Measurements from ENCODE around the gene CCDC97.
"Not testable (repeated sequence)": the region's sequence is repeated elsewhere in the genome, so short reads cannot be mapped to it uniquely, and the experiment has no call there.

Gene CCDC97

DNA sequence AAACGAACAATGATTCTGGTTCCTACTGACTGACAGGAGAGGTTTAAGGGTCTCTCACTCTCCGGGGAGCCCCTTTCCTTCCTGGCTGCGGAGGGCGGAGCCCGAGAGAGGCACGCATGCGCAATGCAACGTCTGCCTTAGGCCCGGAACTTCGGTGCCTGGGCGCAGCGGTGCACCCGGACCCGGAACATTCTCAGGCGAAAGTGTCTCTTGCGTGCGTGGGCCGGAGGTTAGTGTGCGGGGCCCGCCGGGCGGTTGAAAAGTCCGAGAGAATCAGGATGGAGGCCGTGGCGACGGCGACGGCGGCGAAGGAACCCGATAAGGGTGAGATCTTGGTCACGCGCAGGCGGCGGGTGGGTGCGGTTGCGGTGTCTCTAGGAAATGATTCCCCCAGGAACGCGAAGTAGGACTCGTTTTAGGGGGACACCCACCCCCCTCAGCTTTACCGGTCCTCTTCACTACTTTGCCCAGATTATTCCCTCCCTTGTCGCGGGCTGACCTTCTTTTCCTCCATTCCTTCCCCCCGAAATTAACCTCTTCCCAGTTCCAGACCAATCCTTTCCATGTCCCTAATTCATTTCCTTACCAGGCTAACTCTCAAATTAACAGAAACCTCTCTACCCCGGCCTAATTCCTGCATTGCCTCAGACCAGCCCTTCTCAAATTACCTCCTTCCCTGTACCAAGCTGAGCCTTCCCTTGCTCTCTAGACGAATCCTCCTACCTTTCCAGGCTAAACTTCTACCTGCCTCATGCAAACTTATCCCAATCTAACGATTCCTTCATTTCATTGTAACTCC lies at the start of gene CCDC97:
Gene CCDC97 (plus strand): TSS at position 140 of the 799 bp plus-strand sequence. CDS start 139 bp downstream, at position 279.
- DNase-seq, result peak in 1 of 2 experiments; percentile 39

- no peak for DNase-seq
These were observed 48.3 kb upstream of the CCDC97 start for GRCh38 chr19:41261474-41262190.

- DNase-seq, result peak; percentile 57 to 61
These were observed 46.7 kb upstream of the CCDC97 start for GRCh38 chr19:41263042-41263849.

DNA sequence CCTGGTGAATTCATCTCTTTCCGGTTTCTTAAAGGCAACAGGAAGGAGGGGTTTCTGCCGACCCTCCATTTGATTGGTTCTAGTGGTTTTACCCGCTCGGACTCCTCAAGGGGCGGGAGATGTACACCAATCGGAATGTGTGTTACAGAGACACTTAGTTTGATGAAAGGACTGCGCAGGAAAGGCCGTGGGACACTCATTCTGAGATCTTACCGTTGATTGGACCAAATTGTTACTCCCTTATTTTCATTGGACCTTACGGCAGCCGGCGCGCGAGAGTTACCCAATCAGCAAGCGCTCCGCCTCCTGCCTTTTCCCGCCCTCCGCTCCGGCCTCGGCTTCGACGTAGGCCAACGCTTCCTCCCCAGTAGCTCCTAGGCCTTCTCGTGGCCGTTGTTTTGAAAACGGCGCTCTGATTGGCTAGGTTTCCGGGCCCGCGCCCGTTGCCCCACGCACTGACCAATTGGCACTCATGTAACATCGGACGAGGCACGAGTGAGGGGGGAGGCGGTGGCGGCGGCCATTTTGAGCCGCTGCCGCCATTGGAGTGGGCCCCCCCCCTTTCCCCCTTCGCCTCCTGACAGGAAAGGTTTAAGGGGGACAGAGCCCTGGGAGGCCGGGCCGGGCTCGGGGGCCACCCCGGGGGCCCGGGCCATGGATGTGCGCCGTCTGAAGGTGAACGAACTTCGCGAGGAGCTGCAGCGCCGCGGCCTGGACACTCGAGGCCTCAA lies 46.0 kb upstream of the CCDC97 start, which contains the start of gene HNRNPUL1:
Gene HNRNPUL1 (plus strand): TSS at position 523 of the 731 bp plus-strand sequence. CDS start 132 bp downstream, at position 655.
- peak; percentile 95 to 99 for DNase-seq

- no peak for DNase-seq
These were observed 45.2 kb upstream of the CCDC97 start for GRCh38 chr19:41264581-41265394.

DNA sequence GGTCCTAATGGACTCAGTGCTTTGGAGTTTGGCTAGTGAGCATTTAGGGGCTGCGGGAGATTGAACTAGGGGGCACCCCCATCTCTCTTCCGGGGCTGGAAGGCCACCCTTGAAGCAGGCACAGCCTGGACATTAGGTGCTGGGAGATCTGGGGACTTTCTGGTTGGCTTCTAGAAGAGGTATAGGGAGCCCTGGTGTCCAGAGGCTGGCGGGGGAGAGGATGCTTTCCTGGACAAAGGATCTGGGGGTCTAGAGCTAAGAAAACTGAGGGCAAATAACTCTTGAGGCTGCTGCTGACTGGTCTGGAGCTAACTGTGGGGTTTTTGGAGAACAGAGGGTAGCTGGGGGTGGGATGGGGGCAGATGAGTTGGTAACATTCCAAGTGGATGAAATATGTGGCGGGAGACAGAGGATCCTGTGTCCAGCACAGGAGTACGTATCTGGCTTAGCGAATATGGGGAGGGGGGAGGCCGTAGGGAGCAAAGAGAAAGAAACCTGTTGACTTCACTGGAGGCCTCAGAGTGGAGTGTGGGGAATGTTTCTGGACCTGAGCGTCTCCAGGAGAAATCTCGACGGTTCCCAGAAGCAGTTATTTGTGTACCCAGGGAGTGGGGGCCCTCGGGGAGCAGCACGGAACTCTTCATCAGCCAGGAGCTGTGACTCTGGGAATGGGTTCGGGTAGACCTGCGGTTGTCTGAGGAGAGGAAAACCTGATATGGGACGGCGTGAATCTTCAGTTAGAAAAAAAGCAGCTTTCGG lies 44.4 kb upstream of the CCDC97 start:
- DNase-seq, result no peak

DNA sequence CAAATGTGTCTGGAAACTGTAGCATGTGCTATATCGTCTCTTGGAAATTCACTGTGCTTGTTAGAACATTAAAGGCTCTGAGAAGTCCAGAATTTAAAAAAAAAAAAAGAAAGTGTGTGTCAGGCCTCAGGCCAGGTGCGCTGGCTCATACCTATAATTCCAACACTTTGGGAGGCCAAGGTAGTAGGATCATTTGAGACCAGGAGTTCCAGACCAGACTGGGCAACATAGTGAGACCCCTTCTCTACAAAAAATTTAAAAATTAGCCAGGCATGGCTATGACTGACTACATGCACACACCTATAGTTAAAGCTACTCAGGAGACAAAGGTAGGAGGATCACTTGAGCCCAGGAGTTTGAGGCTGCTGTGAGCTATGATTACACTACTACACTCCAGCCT lies 40.9 kb upstream of the CCDC97 start:
- no peak for DNase-seq

DNA sequence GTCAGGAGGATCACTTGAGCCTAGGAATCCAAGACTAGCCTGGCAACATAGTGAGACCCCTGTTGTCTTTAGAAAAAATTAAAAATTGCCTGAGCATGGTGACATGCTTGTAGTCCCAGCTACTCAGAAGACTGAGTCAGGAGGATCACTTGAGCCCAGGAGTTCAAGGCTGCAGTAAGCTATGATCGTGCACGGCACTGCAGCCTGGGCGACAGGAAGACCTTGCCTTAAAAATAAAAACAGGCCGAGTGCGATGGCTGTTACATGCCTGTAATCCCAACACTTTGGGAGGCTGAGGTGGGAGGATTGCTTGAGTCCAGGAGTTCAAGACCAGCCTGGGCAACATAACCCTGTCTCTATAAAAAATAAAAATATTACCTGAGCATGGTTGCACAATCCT lies 40.4 kb upstream of the CCDC97 start:
- no peak for DNase-seq

DNA sequence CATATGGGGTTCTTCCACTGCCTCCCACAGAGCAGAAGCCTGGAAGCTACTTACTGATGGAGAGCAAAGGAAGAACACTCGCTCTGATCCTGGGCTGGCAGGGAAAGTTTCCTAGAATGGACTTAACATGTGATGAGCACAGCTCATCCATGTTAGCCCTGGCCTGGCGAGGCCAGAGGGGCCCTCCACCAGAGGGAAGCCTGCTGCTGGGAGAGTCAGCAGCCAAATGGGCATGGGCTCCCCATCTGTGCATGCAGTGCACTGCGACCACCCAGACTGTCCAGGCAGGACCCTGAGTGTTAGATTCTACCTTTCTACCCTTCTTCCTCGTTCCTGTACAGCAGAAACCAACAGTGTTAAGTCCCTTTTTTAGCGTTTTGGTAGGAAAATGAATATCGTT lies 36.9 kb upstream of the CCDC97 start:
- DNase-seq, result no peak

- no peak for DNase-seq
These were observed 35.2 kb upstream of the CCDC97 start for GRCh38 chr19:41274802-41275201.

DNA sequence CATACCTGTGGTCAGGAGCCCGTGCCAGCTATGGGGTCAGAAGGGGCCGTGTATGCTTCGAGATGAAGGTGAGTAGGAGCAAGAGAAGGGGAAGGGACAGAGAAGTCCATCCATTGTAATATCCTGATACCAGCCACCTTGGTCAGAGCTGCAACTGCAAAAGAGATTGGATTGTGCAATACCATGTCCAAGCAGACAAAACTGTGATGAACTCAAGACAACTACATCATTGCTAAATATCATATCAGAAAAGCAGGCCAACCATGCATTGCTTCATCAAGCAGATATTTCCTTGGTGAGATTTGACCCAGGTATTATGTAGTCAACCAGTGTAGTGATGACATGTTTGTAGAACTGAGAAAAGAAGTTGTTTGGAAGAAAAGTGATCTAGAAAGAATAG lies 33.7 kb upstream of the CCDC97 start:
- DNase-seq, result no peak

- no peak for DNase-seq
These were observed 31.5 kb upstream of the CCDC97 start for GRCh38 chr19:41278478-41278877.

GRCh38 chr19:41288673-41289530 lies 21.1 kb upstream of the CCDC97 start:
- DNase-seq, result no peak

- not testable (repeated sequence) for DNase-seq
These were observed 20.2 kb upstream of the CCDC97 start for GRCh38 chr19:41289814-41290213.

GRCh38 chr19:41294393-41294792 lies 15.6 kb upstream of the CCDC97 start:
- DNase-seq, result no peak

- no peak for DNase-seq
These were observed 14.5 kb upstream of the CCDC97 start for GRCh38 chr19:41295499-41295898.

GRCh38 chr19:41296433-41296871 lies 13.5 kb upstream of the CCDC97 start:
- DNase-seq, result no peak

DNA sequence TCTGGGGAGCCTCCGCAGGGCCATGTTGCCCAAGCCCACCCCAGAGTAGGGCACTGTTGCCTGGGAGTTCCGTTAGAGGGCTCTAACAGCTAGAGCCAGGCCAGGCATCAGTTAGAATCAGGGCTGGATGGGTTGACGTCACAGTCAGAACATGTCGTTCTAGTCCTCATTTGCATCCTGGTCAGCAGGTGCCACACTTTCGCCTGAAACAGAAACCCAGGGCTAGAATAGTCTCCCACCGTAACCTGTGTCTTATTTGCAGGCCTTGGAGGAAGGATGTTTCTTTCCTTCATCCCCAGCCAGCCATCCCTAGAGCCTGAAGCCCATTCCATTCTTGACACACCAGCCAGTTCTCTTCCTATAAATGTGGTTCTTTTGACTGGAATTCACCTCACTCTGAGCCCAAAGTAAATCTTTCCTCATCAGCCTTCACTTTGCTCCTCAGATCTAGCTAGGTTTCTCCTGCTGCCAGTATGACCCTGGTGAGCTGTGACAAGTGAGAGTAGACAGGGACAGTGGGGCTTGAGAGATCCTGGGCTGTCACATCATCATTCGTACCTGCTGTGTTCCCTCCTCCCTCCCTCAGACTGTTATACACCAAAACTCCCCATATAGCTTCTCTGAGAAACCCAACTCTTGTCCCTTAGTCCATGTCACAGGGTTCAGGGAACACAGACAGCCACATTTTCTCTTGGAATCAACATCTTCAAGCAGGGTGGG lies 12.2 kb upstream of the CCDC97 start:
- no peak for DNase-seq

Measured in cerebellar nuclear complex (tissue), 1 donor.